ENCODE results near the gene MXI1. TPM values are rescaled to one million over a fixed set of nuclear protein-coding genes. Genes with fewer than 3 reads are reported as not detected.

The MXI1 gene
- total and polyA plus RNA-seq, 2 of the 4 experiments (the other 2 are of a cell fraction), result 7.2 to 11.8 TPM

GRCh38 chr10:110267276-110267675 is 59.9 kb downstream of the MXI1 start:
- Histone ChIP-seq H2BK20ac (ENCODE audit: low read depth, low read length) (no peak overlapping the region), H3K14ac (replicated peaks; ENCODE audit: low read depth, low read length) (no peak overlapping the region), H2AK9ac (replicated peaks; ENCODE audit: low read depth, low read length, poor library complexity) (no peak overlapping the region), H3K56ac (ENCODE audit: extremely low read depth, insufficient read depth, low read length) (no peak overlapping the region), H3K79me1 (ENCODE audit: low read depth in 1 of 2, low read length in 2 of 2) (no peaks in the 10 kb centered on the region), H3K18ac (ENCODE audit: low read depth, low read length) (no peak overlapping the region), H3K4me3 (ENCODE audit: insufficient read depth, low read depth, low read length) (no peak overlapping the region), H2BK5ac (ENCODE audit: low read depth, low read length, poor library complexity, severe bottlenecking) (no peak overlapping the region), H2AFZ (replicated peaks; ENCODE audit: low read length, poor library complexity) (no peak overlapping the region), H3K4ac (ENCODE audit: low read depth, low read length) (no peak overlapping the region), H3K27ac (ENCODE audit: insufficient read depth, low read length) (no peak overlapping the region), H3K9me1 (ENCODE audit: insufficient read depth, low read length) (no peaks in the 10 kb centered on the region), H3K36me3 (ENCODE audit: control insufficient read depth, insufficient read depth, low read length) (no peaks in the 10 kb centered on the region), H4K91ac (ENCODE audit: insufficient read depth, low read depth, low read length) (no peak overlapping the region), H4K5ac (ENCODE audit: low read depth, low read length) (no peak overlapping the region), H2BK15ac (ENCODE audit: low read depth, low read length) (no peak overlapping the region), H3K9ac (ENCODE audit: low read depth, low read length) (no peak overlapping the region), H4K8ac (ENCODE audit: low read depth in 2 of 2, low read length in 2 of 2) (no peak overlapping the region), H3K23ac (ENCODE audit: low read depth, low read length) (no peak overlapping the region), H3K4me2 (ENCODE audit: low read depth, low read length) (no peak overlapping the region), H2BK120ac (ENCODE audit: low read depth, low read length) (no peak overlapping the region), H3K9me3 (ENCODE audit: control insufficient read depth, insufficient read depth, low read length) (no peaks in the 10 kb centered on the region), H2AK5ac (ENCODE audit: low read depth, low read length) (no peak overlapping the region), H3K4me1 (ENCODE audit: control insufficient read depth, insufficient read depth, low read length) (no peaks in the 10 kb centered on the region; the same call in 1 of the 2 replicates), H3K27me3 (ENCODE audit: control insufficient read depth, insufficient read depth, low read length) (no peaks in the 10 kb centered on the region), H4K20me1 (ENCODE audit: insufficient read depth, low read length) (no peaks in the 10 kb centered on the region)
- CTCF ChIA-PET, result interaction anchor here (0.8 to 1.2 kb wide), 3 partner anchors 12 to 130 kb away, joined by 3 to 7 read pairs (median 3); no protein-coding TSS in a partner anchor
- POLR2A ChIA-PET (ENCODE audit: unreplicated experiment), result interaction anchor here (0.6 kb wide), 1 partner anchor 36 kb away, joined by 3 read pairs; no protein-coding TSS in a partner anchor
- TF ChIP-seq USF2 (IDR thresholded peaks at IDR 0.05; ENCODE audit: low read depth, low read length) (no peak), MXI1 (IDR thresholded peaks at IDR 0.05; ENCODE audit: borderline replicate concordance, low read depth, low read length) (no peak), CHD1 (IDR thresholded peaks at IDR 0.05; ENCODE audit: low read depth, low read length) (no peak), SMC3 (IDR thresholded peaks at IDR 0.05; ENCODE audit: low read depth, low read length) (no peak)
- DNase-seq (no peak), ATAC-seq (ENCODE audit: low read depth) (no peak)
- WGBS, 2 experiments (ENCODE audit: extremely low coverage in 2 of 2, insufficient read length in 1 of 2), result no CpG with 5 or more reads among the region's 1 CpG
- in situ Hi-C loops (cut with MboI; ENCODE audit: low sequenced_read_pairs) (no loop called here), intact Hi-C loops (cut with micrococcal nuclease) (no loop called here), dilution Hi-C loops (cut with HindIII; ENCODE audit: low sequenced_read_pairs, unreplicated experiment) (no loop called here)
- no TSS peak for BruUV-seq (replicated peaks)
